DND-41 (cell line): ENCODE results near the gene IGSF21.

Experiments used
- ATAC-seq: fragments of 200-7000 bp; cut with Tn5 transposase; 3 replicates; pipeline ENCODE4 v1.9.1; 2021; ENCODE audit warnings: low read depth; ENCODE audit not compliant: insufficient read depth
- DNase-seq: peaks from one replicate; pipeline ENCODE4 v3.0.0-alpha.2; 2020
- H2AFZ ChIP-seq: 2 replicates; pipeline ENCODE4 v1.6.0; 2012; ENCODE audit warnings: low read depth, low read length
- H3K27ac ChIP-seq: 2 replicates; pipeline ENCODE4 v1.5.1; 2012; ENCODE audit warnings: low read length, inconsistent platforms
- H3K27me3 ChIP-seq: fragments of 200-600 bp; sonication (generic); 2 replicates; pipeline ENCODE4 v1.6.0; 2012; ENCODE audit warnings: low read length, mild to moderate bottlenecking, inconsistent platforms; ENCODE audit not compliant: insufficient read depth, poor library complexity
- H3K36me3 ChIP-seq: 2 replicates; pipeline ENCODE4 v1.5.1; 2012; ENCODE audit warnings: low read length, inconsistent platforms; ENCODE audit not compliant: insufficient read depth
- H3K4me1 ChIP-seq: 2 replicates; pipeline ENCODE4 v1.5.1; 2012; ENCODE audit warnings: mild to moderate bottlenecking, low read length; ENCODE audit not compliant: insufficient read depth
- H3K4me2 ChIP-seq: 2 replicates; pipeline ENCODE4 v1.6.0; 2012; ENCODE audit warnings: mild to moderate bottlenecking, moderate library complexity, low read length, inconsistent platforms; ENCODE audit not compliant: insufficient read depth
- H3K4me3 ChIP-seq, 2 experiments: fragments of 200-600 bp in 1 of 2; shearing (Covaris generic) in 1 of 2; 2 replicates each; pipeline ENCODE4 v1.5.1; 2012 to 2016; ENCODE audit warnings: inconsistent platforms in 2 of 2, low read length in 2 of 2, mild to moderate bottlenecking in 2 of 2, low read depth in 1 of 2, moderate library complexity in 1 of 2
- H3K79me2 ChIP-seq: 2 replicates; pipeline ENCODE4 v1.6.0; 2012; ENCODE audit warnings: low read length, inconsistent platforms; ENCODE audit not compliant: insufficient read depth
- H3K9ac ChIP-seq: 2 replicates; pipeline ENCODE4 v1.6.0; 2012; ENCODE audit warnings: low read depth, mild to moderate bottlenecking, inconsistent platforms, low read length, moderate library complexity
- H3K9me3 ChIP-seq: 2 replicates; pipeline ENCODE4 v1.5.1; 2012; ENCODE audit warnings: low read length, moderate library complexity, mild to moderate bottlenecking, inconsistent platforms; ENCODE audit not compliant: insufficient read depth, severe bottlenecking
- H4K20me1 ChIP-seq: 2 replicates; pipeline ENCODE4 v1.6.0; 2012; ENCODE audit warnings: low read length; ENCODE audit not compliant: insufficient read depth
- EZH2 ChIP-seq: IDR thresholded peaks from 3 replicates; pipeline ENCODE4 v1.6.1; 2012; ENCODE audit warnings: borderline replicate concordance, low read depth, mild to moderate bottlenecking, moderate library complexity, low read length, inconsistent platforms; ENCODE audit not compliant: severe bottlenecking
- TF ChIP-seq, protein P1 (sequence below): IDR thresholded peaks from 2 replicates; pipeline ENCODE4 v1.5.1; 2012; ENCODE audit warnings: borderline replicate concordance, low read length, moderate library complexity, mild to moderate bottlenecking; ENCODE audit not compliant: poor library complexity, severe bottlenecking; ENCODE audit errors: extremely low read depth

IGSF21 gene

DNA sequence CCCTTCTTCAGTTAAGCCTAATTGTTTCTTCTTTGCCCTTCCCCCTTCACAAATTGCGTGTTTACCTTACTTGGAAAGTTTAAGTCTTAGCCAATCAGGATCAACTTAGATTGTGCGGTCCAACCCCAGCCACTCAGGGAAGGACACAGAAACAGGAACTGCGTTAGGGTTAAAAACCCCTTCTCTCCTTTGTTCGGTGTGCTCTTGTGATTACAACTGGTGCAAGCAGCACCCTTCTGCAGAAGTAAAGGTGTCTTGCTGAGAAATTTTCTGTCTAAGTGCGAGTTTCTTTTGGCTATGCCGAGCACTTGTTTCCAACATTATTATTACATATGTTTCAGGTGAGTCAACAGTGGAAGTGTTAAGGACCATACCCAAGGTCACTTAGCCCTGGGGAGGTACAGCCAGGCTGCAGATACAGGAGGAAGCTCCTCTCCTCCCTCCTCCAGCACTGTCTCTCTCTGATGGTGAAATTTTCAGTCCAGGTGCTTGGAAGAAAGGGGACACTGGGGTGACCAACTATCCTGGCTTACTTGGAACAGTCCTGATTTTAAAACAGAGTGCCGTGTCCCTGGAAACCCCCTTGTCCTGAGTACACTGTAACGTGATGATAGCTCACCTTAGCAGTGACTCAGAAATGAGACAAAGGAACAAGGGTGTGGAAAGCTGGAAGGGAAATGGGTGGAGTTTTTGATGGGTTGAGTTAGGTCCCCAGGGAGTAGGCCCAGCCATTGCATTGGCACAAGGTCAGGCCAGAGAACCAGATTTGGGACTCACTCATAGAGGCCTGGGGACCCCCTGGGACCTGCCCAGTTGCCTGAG is 304.4 kb downstream of the IGSF21 start:
- Histone ChIP-seq H3K79me2 (no peaks in the 10 kb centered on the region), H4K20me1 (no peaks in the 10 kb centered on the region; the same call in 1 of the 2 replicates), H3K27me3 (no peaks in the 10 kb centered on the region), H3K27ac (no peak overlapping the region), H3K36me3 (no peaks in the 10 kb centered on the region), H3K4me2 (no peak overlapping the region), H3K9me3 (peaks cover 6% of the 10 kb centered on the region), H2AFZ (no peak overlapping the region), H3K4me3 (no peak overlapping the region), H3K4me1 (no peaks in the 10 kb centered on the region), H3K9ac (no peak overlapping the region)
- TF ChIP-seq EZH2 = no peak
- TF ChIP-seq, protein P1, sequence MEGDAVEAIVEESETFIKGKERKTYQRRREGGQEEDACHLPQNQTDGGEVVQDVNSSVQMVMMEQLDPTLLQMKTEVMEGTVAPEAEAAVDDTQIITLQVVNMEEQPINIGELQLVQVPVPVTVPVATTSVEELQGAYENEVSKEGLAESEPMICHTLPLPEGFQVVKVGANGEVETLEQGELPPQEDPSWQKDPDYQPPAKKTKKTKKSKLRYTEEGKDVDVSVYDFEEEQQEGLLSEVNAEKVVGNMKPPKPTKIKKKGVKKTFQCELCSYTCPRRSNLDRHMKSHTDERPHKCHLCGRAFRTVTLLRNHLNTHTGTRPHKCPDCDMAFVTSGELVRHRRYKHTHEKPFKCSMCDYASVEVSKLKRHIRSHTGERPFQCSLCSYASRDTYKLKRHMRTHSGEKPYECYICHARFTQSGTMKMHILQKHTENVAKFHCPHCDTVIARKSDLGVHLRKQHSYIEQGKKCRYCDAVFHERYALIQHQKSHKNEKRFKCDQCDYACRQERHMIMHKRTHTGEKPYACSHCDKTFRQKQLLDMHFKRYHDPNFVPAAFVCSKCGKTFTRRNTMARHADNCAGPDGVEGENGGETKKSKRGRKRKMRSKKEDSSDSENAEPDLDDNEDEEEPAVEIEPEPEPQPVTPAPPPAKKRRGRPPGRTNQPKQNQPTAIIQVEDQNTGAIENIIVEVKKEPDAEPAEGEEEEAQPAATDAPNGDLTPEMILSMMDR = no peak
- ATAC-seq (no peak), DNase-seq (no peak)

DNA sequence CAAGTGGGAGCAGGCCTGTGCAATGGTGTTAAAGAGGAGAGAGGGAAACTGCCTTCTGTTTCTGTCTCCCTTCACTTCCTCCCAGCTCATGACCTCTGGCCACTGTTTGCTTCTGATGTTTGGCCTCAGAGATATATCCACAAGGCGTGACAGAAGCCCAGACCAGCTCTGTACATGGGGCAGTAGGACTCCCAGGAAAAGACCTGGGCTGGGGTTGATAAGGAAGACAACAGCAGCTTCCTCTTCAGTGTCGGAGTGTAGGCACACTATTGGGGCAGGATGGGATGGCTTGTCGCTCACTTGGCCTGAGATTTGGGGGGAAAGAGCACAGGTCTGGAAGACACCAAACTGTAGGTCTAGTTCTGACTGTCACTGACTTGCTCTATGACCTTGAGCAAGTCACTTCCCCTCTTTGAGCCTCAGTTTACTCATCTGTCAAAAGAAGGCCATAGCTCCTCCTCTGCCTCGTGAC is 305.3 kb downstream of the IGSF21 start:
- Histone ChIP-seq H3K4me1 (no peaks in the 10 kb centered on the region), H3K4me3 (no peak overlapping the region), H3K79me2 (no peaks in the 10 kb centered on the region), H3K27ac (no peak overlapping the region), H3K9me3 (peaks cover 6% of the 10 kb centered on the region), H3K9ac (no peak overlapping the region), H3K4me2 (no peak overlapping the region), H3K27me3 (no peaks in the 10 kb centered on the region), H2AFZ (no peak overlapping the region), H4K20me1 (no peaks in the 10 kb centered on the region; the same call in 1 of the 2 replicates), H3K36me3 (no peaks in the 10 kb centered on the region)
- DNase-seq (no peak), ATAC-seq (no peak)
- no peak for TF ChIP-seq EZH2
- TF ChIP-seq, protein P1 = no peak

DNA sequence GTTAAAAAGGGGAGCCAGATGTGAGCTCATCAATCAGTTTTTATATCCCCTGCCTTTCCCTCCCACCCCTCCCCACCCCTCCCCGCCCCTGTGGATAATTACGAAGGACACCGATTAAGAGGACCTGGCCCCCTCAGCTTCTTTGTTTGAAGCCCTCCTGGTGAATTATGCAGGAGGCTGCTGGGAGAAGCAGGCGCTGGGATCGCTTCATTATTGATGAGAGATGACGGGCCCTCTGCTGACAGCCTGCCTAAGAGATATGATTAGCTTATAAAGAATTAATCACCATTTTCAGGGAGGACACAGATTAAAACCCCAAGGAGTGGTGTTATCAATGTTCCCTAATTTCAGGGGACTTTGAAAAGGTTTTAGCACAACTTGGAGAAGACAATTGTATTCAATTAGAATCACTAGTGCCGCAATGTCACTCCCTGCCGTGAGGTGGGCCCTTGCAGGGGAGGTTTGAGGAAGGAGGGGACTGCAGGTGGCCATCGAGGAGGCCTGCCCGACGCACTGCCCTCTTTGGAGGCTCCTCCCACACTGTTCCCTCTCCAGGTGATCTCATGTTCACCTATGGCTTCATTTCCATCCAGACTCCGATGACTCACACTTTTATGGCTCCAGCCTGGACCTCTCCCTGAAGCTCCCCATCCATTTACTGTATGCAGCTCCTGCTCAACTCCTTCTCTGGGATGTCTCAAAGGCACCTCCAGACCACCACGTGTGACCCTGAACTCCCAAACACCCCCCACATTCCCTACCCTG is 306.1 kb downstream of the IGSF21 start:
- H3K4me3 ChIP-seq = no peak overlapping the region
- no peaks in the 10 kb centered on the region for H3K27me3 ChIP-seq
- H3K36me3 ChIP-seq = no peaks in the 10 kb centered on the region
- H3K79me2 ChIP-seq = no peaks in the 10 kb centered on the region
- H3K27ac ChIP-seq = no peak overlapping the region
- H3K9ac ChIP-seq = no peak overlapping the region
- DNase-seq (no peak), ATAC-seq (no peak)
- no peak overlapping the region for H3K4me2 ChIP-seq
- H3K9me3 ChIP-seq = peaks cover 6% of the 10 kb centered on the region
- TF ChIP-seq, protein P1 = no peak
- no peak for TF ChIP-seq EZH2
- no peaks in the 10 kb centered on the region for H3K4me1 ChIP-seq
- H4K20me1 ChIP-seq = no peaks in the 10 kb centered on the region; the same call in 1 of the 2 replicates
- H2AFZ ChIP-seq = no peak overlapping the region
